ENCODE data around the gene ZNF774. TPM values are rescaled to one million over a fixed set of nuclear protein-coding genes. Genes with fewer than 3 reads are reported as not detected.

Gene ZNF774
- total RNA-seq, 4 donors from 2014 or later = 0.66 to 2.9 (median 1.2) TPM

GRCh38 chr15:90320062-90320884, 31.8 kb upstream of the ZNF774 start:
- peak overlapping the region in 2 of 4 donors; percentile 57 to 60 for H3K27ac ChIP-seq
- H3K4me1 ChIP-seq = peaks cover 0 to 22% (median 6%) of the 10 kb centered on the region in 4 donors
- H3K36me3 ChIP-seq = no peaks in the 10 kb centered on the region
- H3K27me3 ChIP-seq = no peaks in the 10 kb centered on the region
- H3K9me3 ChIP-seq = no peaks in the 10 kb centered on the region
- TF ChIP-seq EP300 (IDR thresholded peaks at IDR 0.05) (peak in 1 of 2 donors; percentile 46), POLR2A (IDR thresholded peaks at IDR 0.05) (no peak), CTCF (IDR thresholded peaks at IDR 0.05) (peak; percentile 96 to 98 (median 98))
- DNase-seq (ENCODE audit: low spot score in 2 of 2) = peak; percentile 43 to 63
- no peak overlapping the region for H3K4me3 ChIP-seq
- WGBS, 2 donors = 9 to 10% methylated on average over 17 of the region's 17 CpGs

GRCh38 chr15:90320885-90321278, 31.2 kb upstream of the ZNF774 start:
- no peak for DNase-seq (ENCODE audit: low spot score in 2 of 2)
- no peak for TF ChIP-seq EP300 (IDR thresholded peaks at IDR 0.05)
- TF ChIP-seq POLR2A (IDR thresholded peaks at IDR 0.05) = no peak
- TF ChIP-seq CTCF (IDR thresholded peaks at IDR 0.05) = no peak
- Histone ChIP-seq H3K9me3 (no peaks in the 10 kb centered on the region), H3K27me3 (no peaks in the 10 kb centered on the region), H3K27ac (no peak overlapping the region), H3K4me3 (no peak overlapping the region), H3K36me3 (no peaks in the 10 kb centered on the region), H3K4me1 (peaks cover 0 to 16% (median 3%) of the 10 kb centered on the region in 4 donors)
- 61 to 71% methylated on average over 1 of the region's 1 CpG for WGBS, 2 donors

GRCh38 chr15:90322538-90322937, 29.5 kb upstream of the ZNF774 start:
- DNase-seq (ENCODE audit: low spot score in 2 of 2) = no peak
- H3K4me1 ChIP-seq = peaks cover 0 to 10% (median 3%) of the 10 kb centered on the region in 4 donors
- no peaks in the 10 kb centered on the region for H3K36me3 ChIP-seq
- TF ChIP-seq POLR2A (IDR thresholded peaks at IDR 0.05) = no peak
- no peak for TF ChIP-seq CTCF (IDR thresholded peaks at IDR 0.05)
- no peak for TF ChIP-seq EP300 (IDR thresholded peaks at IDR 0.05)
- no peaks in the 10 kb centered on the region for H3K9me3 ChIP-seq
- WGBS, 2 donors = 75 to 85% methylated on average over 4 of the region's 4 CpGs
- no peak overlapping the region for H3K4me3 ChIP-seq
- no peaks in the 10 kb centered on the region for H3K27me3 ChIP-seq
- H3K27ac ChIP-seq = no peak overlapping the region

- H3K9me3 ChIP-seq = no peaks in the 10 kb centered on the region
- no peak overlapping the region for H3K27ac ChIP-seq
- H3K36me3 ChIP-seq = no peaks in the 10 kb centered on the region
- 81 to 91% methylated on average over 4 of the region's 4 CpGs for WGBS, 2 donors
- DNase-seq (ENCODE audit: low spot score in 2 of 2) = no peak
- H3K4me1 ChIP-seq = peaks cover 0 to under 1% (median 0%) of the 10 kb centered on the region in 4 donors
- H3K4me3 ChIP-seq = no peak overlapping the region
- H3K27me3 ChIP-seq = no peaks in the 10 kb centered on the region
- TF ChIP-seq EP300 (IDR thresholded peaks at IDR 0.05) (no peak), POLR2A (IDR thresholded peaks at IDR 0.05) (no peak), CTCF (IDR thresholded peaks at IDR 0.05) (no peak)
These were observed 26.4 kb upstream of the ZNF774 start for GRCh38 chr15:90325726-90326125.

GRCh38 chr15:90326441-90326840, 25.6 kb upstream of the ZNF774 start:
- no peaks in the 10 kb centered on the region for H3K9me3 ChIP-seq
- no peaks in the 10 kb centered on the region for H3K4me1 ChIP-seq
- DNase-seq (ENCODE audit: low spot score in 2 of 2) = no peak
- no peak overlapping the region for H3K4me3 ChIP-seq
- 91 to 93% methylated on average over 4 of the region's 4 CpGs for WGBS, 2 donors
- no peaks in the 10 kb centered on the region for H3K36me3 ChIP-seq
- H3K27me3 ChIP-seq = no peaks in the 10 kb centered on the region
- TF ChIP-seq EP300 (IDR thresholded peaks at IDR 0.05) (no peak), CTCF (IDR thresholded peaks at IDR 0.05) (no peak), POLR2A (IDR thresholded peaks at IDR 0.05) (no peak)
- no peak overlapping the region for H3K27ac ChIP-seq
